K562 (cell line): ENCODE measurements around the gene THSD8. TPM values are rescaled to one million over a fixed set of nuclear protein-coding genes. Genes with fewer than 3 reads are reported as not detected.

Experiments
- AFF4 ChIP-seq: sonication (generic); formaldehyde crosslinking; IDR thresholded peaks from 2 replicates; pipeline ENCODE4 v1.8.0; 2023; ENCODE audit warnings: mild to moderate bottlenecking, missing genetic modification reagents
- ATF7 ChIP-seq: fragments of 450-650 bp; IDR thresholded peaks from 2 replicates; pipeline ENCODE4 v1.7.1; 2014; ENCODE audit warnings: mild to moderate bottlenecking, moderate library complexity
- CBFA2T3 ChIP-seq: fragments of 450-650 bp; IDR thresholded peaks from 2 replicates; pipeline ENCODE4 v1.6.1; 2017
- CTBP1 ChIP-seq: fragments of 450-650 bp; IDR thresholded peaks from 2 replicates; pipeline ENCODE4 v1.6.1; 2016; ENCODE audit warnings: borderline replicate concordance
- DMBX1 ChIP-seq: fragments of 250-450 bp; sonication (Bioruptor Pico); IDR thresholded peaks from 2 replicates; pipeline ENCODE4 v1.8.0; 2022; ENCODE audit warnings: inconsistent platforms, mild to moderate bottlenecking, moderate library complexity, borderline replicate concordance
- DPF2 ChIP-seq: fragments of 450-650 bp; IDR thresholded peaks from 2 replicates; pipeline ENCODE4 v1.6.1; 2016
- EP400 ChIP-seq: fragments of 450-650 bp; IDR thresholded peaks from 2 replicates; pipeline ENCODE4 v1.6.1; 2017; ENCODE audit warnings: antibody characterized with exemption, mild to moderate bottlenecking, moderate library complexity
- KDM4B ChIP-seq, 2 experiments: fragments of 450-650 bp in 1 of 2; sonication (generic) in 1 of 2; IDR thresholded peaks; 2 replicates each; pipeline ENCODE4 v1.6.1; 2016 to 2017; ENCODE audit warnings: borderline replicate concordance in 2 of 2, antibody characterized with exemption in 1 of 2, low read depth in 1 of 2, mild to moderate bottlenecking in 1 of 2
- MBD2 ChIP-seq: sonication (generic); IDR thresholded peaks from 2 replicates; pipeline ENCODE4 v1.6.1; 2016; ENCODE audit warnings: low read depth, borderline replicate concordance
- NFIC ChIP-seq: fragments of 450-650 bp; IDR thresholded peaks from 2 replicates; pipeline ENCODE4 v1.6.1; 2017; ENCODE audit warnings: mild to moderate bottlenecking, inconsistent platforms
- PPARD ChIP-seq: fragments of 250-450 bp; sonication (Bioruptor Pico); IDR thresholded peaks from 2 replicates; pipeline ENCODE4 v1.8.0; 2022; ENCODE audit warnings: inconsistent platforms, mild to moderate bottlenecking, moderate library complexity
- RBM15 ChIP-seq: fragments of 200-400 bp; formaldehyde crosslinking; IDR thresholded peaks from 2 replicates; pipeline ENCODE4 v1.6.1; 2018; ENCODE audit warnings: mild to moderate bottlenecking, low read length, moderate library complexity; ENCODE audit not compliant: insufficient read depth
- SMC3 ChIP-seq: conservative IDR thresholded peaks from 2 replicates; pipeline ENCODE4 v1.6.1; 2011; ENCODE audit warnings: low read depth, low read length, improper control_type of control experiment; ENCODE audit not compliant: insufficient read depth
- SNRNP70 ChIP-seq: fragments of 200-400 bp; formaldehyde crosslinking; optimal IDR thresholded peaks from 2 replicates; pipeline ENCODE3; 2017; ENCODE audit warnings: low read depth, low read length
- SRF ChIP-seq, 2 experiments: fragments of 250-450, 450-650 bp in 1 of 2; sonication (Bioruptor Pico) in 1 of 2; sonication (generic) in 1 of 2; formaldehyde crosslinking; IDR thresholded peaks; 2 replicates each; pipeline versions ENCODE4 v1.5.0 to v1.5.1; 2020 to 2022; ENCODE audit warnings: mild to moderate bottlenecking in 1 of 2, missing genetic modification reagents in 1 of 2
- SUPT5H ChIP-seq: fragments of 450-650 bp; IDR thresholded peaks from 2 replicates; pipeline ENCODE4 v1.6.1; 2016
- TARDBP ChIP-seq: fragments of 450-650 bp; IDR thresholded peaks from 2 replicates; pipeline ENCODE4 v1.6.1; 2016
- TOE1 ChIP-seq, 2 experiments: fragments of 450-650 bp in 1 of 2; sonication (generic) in 1 of 2; formaldehyde crosslinking in 1 of 2; IDR thresholded peaks; 2 replicates each; pipeline versions ENCODE4 v1.7.1 to v1.8.0; 2016 to 2022; ENCODE audit warnings: borderline replicate concordance in 2 of 2, mild to moderate bottlenecking in 2 of 2, antibody characterized with exemption in 1 of 2, inconsistent platforms in 1 of 2, low read depth in 1 of 2, missing genetic modification reagents in 1 of 2, moderate library complexity in 1 of 2
- YY1 ChIP-seq, 3 experiments: IDR thresholded peaks; 2 replicates each; pipeline ENCODE4 v1.6.1; 2011; ENCODE audit warnings: low read length in 2 of 3, mild to moderate bottlenecking in 2 of 3, moderate library complexity in 2 of 3, borderline replicate concordance in 1 of 3, control low read depth in 1 of 3, low read depth in 1 of 3; ENCODE audit not compliant: insufficient read depth in 3 of 3, insufficient replicate concordance in 2 of 3, control insufficient read depth in 1 of 3, insufficient read length in 1 of 3; ENCODE audit errors: extremely low read depth in 1 of 3
- ZNF133 ChIP-seq: fragments of 250-450 bp; sonication (Bioruptor Pico); IDR thresholded peaks from 2 replicates; pipeline ENCODE4 v1.4.0; 2020; ENCODE audit warnings: mild to moderate bottlenecking
- ZNF395 ChIP-seq: fragments of 200-800 bp; sonication (Bioruptor generic); IDR thresholded peaks from 2 replicates; pipeline ENCODE4 v1.6.1; 2017; ENCODE audit warnings: missing genetic modification characterization, missing compliant biosample characterization
- polyA plus RNA-seq, 8 experiments: library from polyadenylated mRNA; depleted of rRNA in 4 of 8; stranded (reverse) in 5 of 8; unstranded in 3 of 8; fragments of >200 nt; fragmentation: Nextera tagmentation in 2 of 8; fragmentation: Illumina TruSeq in 1 of 8; extraction: Ambion mirVana in 2 of 8; extraction: Trizol in 1 of 8; gene quantifications; 2 replicates each; pipeline versions ENCODE4 v1.2.1 to v1.2.3, GENCODE V29; 2011 to 2014; ENCODE audit warnings: inconsistent platforms in 1 of 8, missing spikeins in 1 of 8
- total RNA-seq, 7 experiments: library from RNA; depleted of rRNA in 6 of 7; stranded (reverse); fragments of >200 nt in 6 of 7; fragmentation: Illumina TruSeq in 2 of 7; extraction: Trizol in 2 of 7; gene quantifications; 2 replicates each; pipeline versions ENCODE4 v1.2.1 to v1.2.3, GENCODE V29; 2011 to 2021; ENCODE audit warnings: low replicate concordance in 1 of 7

THSD8 gene
- total and polyA plus RNA-seq, 9 of the 15 experiments (the other 6 are each of a cell fraction or from before 2014, with no cell fraction given) = 8.4 to 42.4 (median 19.9) TPM; not detected in 2

GRCh38 chr19:12792051-12792852 is 9.6 kb upstream of the THSD8 start (continued):
- TF ChIP-seq AFF4 (CRISPR knock-in tag) = peak; percentile 93
- TF ChIP-seq CTBP1 = peak; percentile 81
- TF ChIP-seq TOE1 (IDR thresholded peaks at IDR 0.05; ENCODE audit: borderline replicate concordance) = peak; percentile 82
- TF ChIP-seq TOE1 (CRISPR knock-in tag; IDR thresholded peaks at IDR 0.05; ENCODE audit: borderline replicate concordance, low read depth) = no peak
- peak; percentile 28; the same call in 1 of the 2 replicates for TF ChIP-seq SUPT5H
- peak in 1 of 2 experiments; percentile 43; a peak in 1 of 4 replicates for TF ChIP-seq KDM4B (IDR thresholded peaks at IDR 0.05; ENCODE audit: borderline replicate concordance in 2 of 2, low read depth in 1 of 2)
- TF ChIP-seq DPF2 = no peak
- no peak for TF ChIP-seq TARDBP
- no peak for TF ChIP-seq DMBX1 (CRISPR knock-in tag)
- TF ChIP-seq CBFA2T3 = peak; percentile 42
- TF ChIP-seq SRF (CRISPR knock-in tag; IDR thresholded peaks at IDR 0.05) = peak in 1 of 2 experiments; percentile 68; a peak in 1 of 4 replicates
- peak; percentile 72 for TF ChIP-seq EP400
- no peak for TF ChIP-seq SMC3
- TF ChIP-seq YY1 (IDR thresholded peaks at IDR 0.05; ENCODE audit: borderline replicate concordance in 1 of 3, control insufficient read depth in 1 of 3, extremely low read depth in 1 of 3, insufficient read depth in 3 of 3, insufficient read length in 1 of 3, insufficient replicate concordance in 2 of 3, low read depth in 1 of 3, low read length in 2 of 3) = peak in 1 of 3 experiments; percentile 62
- 0 out of 2 replicates have a peak, but pooled peaks have one; percentile 20 for TF ChIP-seq ZNF133 (CRISPR knock-in tag)
- TF ChIP-seq MBD2 = peak; percentile 49; the same call in 1 of the 2 replicates
- no peak for TF ChIP-seq SNRNP70
- TF ChIP-seq ATF7 = peak; percentile 38; the same call in 1 of the 2 replicates
- peak; percentile 96; the same call in 1 of the 2 replicates for TF ChIP-seq RBM15
- no peak for TF ChIP-seq PPARD (CRISPR knock-in tag)
- 0 out of 2 replicates have a peak, but pooled peaks have one; percentile 20 for TF ChIP-seq NFIC
- TF ChIP-seq ZNF395 (CRISPR knock-in tag) = peak; percentile 51; the same call in 1 of the 2 replicates
